K562 (cell line): ENCODE data around the gene TMEM141. TPM values are rescaled to one million over a fixed set of nuclear protein-coding genes. Genes with fewer than 3 reads are reported as not detected.
"Not testable (repeated sequence)": the region's sequence is repeated elsewhere in the genome, so short reads cannot be mapped to it uniquely, and the experiment has no call there.

ENCODE experiments used
- ARID1B ChIP-seq: fragments of 450-650 bp; IDR thresholded peaks from 2 replicates; pipeline ENCODE4 v1.6.1; 2016; ENCODE audit warnings: antibody characterized with exemption, mild to moderate bottlenecking, inconsistent platforms
- ATF3 ChIP-seq, 2 experiments: fragments of 450-650 bp in 1 of 2; sonication (generic) in 1 of 2; formaldehyde crosslinking in 1 of 2; IDR thresholded peaks in 1 of 2; conservative IDR thresholded peaks in 1 of 2; 2 replicates each; pipeline versions ENCODE4 v1.6.1 to v1.8.1; 2016 to 2023; ENCODE audit warnings: mild to moderate bottlenecking in 2 of 2, moderate library complexity in 2 of 2, inconsistent platforms in 1 of 2, missing genetic modification reagents in 1 of 2
- CXXC5 ChIP-seq: fragments of 250-450 bp; sonication (Bioruptor Pico); IDR thresholded peaks from 2 replicates; pipeline ENCODE4 v1.8.0; 2022; ENCODE audit warnings: inconsistent platforms, mild to moderate bottlenecking, moderate library complexity
- REST ChIP-seq, 2 experiments: fragments of 450-650 bp; formaldehyde crosslinking in 1 of 2; IDR thresholded peaks; 2 replicates each; pipeline versions ENCODE4 v1.4.0 to v1.6.1; 2014 to 2020; ENCODE audit warnings: mild to moderate bottlenecking in 2 of 2, borderline replicate concordance in 1 of 2, low read depth in 1 of 2
- polyA plus RNA-seq, 8 experiments: library from polyadenylated mRNA; depleted of rRNA in 4 of 8; stranded (reverse) in 5 of 8; unstranded in 3 of 8; fragments of >200 nt; fragmentation: Nextera tagmentation in 2 of 8; fragmentation: Illumina TruSeq in 1 of 8; extraction: Ambion mirVana in 2 of 8; extraction: Trizol in 1 of 8; gene quantifications; 2 replicates each; pipeline versions ENCODE4 v1.2.1 to v1.2.3, GENCODE V29; 2011 to 2014; ENCODE audit warnings: inconsistent platforms in 1 of 8, missing spikeins in 1 of 8
- total RNA-seq, 7 experiments: library from RNA; depleted of rRNA in 6 of 7; stranded (reverse); fragments of >200 nt in 6 of 7; fragmentation: Illumina TruSeq in 2 of 7; extraction: Trizol in 2 of 7; gene quantifications; 2 replicates each; pipeline versions ENCODE4 v1.2.1 to v1.2.3, GENCODE V29; 2011 to 2021; ENCODE audit warnings: low replicate concordance in 1 of 7

Gene TMEM141
- total and polyA plus RNA-seq, 9 of the 15 experiments (the other 6 are each of a cell fraction or from before 2014, with no cell fraction given), result 21.5 to 123 (median 74.8) TPM

- TF ChIP-seq REST (IDR thresholded peaks at IDR 0.05; ENCODE audit: borderline replicate concordance) (peak; percentile 6; the same call in 1 of the 2 replicates), ARID1B (peak; percentile 43; the same call in 1 of the 2 replicates), ATF3 (IDR thresholded peaks at IDR 0.05) (peak; percentile 88), CXXC5 (peak; percentile 58)
- TF ChIP-seq REST (CRISPR knock-in tag; IDR thresholded peaks at IDR 0.05; ENCODE audit: low read depth); ATF3 (CRISPR knock-in tag; conservative IDR thresholded peaks at IDR 0.05): not testable (repeated sequence)
Observed at GRCh38 chr9:136766410-136767120, 24.6 kb upstream of the TMEM141 start (continued).
